HG02678 (cell line): ENCODE measurements around the gene DNAH2.

Experiments
- ATAC-seq: cut with Tn5 transposase; IDR thresholded peaks from one replicate; pipeline ENCODE4 v1.9.1; 2021; ENCODE audit warnings: mild to moderate bottlenecking, moderate library complexity; ENCODE audit not compliant: unreplicated experiment

DNAH2 gene

GRCh38 chr17:7721612-7722011 is 4.1 kb downstream of the DNAH2 start:
- no peak for ATAC-seq

DNA sequence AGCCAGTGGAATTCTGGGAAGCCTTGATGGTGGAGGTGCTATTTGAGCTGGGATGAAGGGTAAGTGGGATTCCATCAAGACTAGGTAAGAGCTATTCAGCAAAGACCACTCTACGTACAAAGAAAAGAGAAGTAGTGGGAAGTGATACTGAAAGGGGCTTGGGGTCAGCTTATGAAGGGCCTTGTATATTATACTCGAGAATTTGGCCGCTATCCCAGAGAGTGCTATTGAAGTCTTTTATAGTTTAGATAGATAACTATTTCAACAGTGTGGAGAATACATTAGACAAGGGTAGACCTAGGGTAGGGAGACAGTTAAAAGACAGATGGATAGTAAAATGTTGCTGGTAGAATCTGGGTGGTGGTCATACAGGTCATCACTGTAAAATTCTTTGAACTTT is 10.3 kb downstream of the DNAH2 start:
- no peak for ATAC-seq

- no peak for ATAC-seq
Observed at GRCh38 chr17:7729816-7730215, 12.3 kb downstream of the DNAH2 start.

DNA sequence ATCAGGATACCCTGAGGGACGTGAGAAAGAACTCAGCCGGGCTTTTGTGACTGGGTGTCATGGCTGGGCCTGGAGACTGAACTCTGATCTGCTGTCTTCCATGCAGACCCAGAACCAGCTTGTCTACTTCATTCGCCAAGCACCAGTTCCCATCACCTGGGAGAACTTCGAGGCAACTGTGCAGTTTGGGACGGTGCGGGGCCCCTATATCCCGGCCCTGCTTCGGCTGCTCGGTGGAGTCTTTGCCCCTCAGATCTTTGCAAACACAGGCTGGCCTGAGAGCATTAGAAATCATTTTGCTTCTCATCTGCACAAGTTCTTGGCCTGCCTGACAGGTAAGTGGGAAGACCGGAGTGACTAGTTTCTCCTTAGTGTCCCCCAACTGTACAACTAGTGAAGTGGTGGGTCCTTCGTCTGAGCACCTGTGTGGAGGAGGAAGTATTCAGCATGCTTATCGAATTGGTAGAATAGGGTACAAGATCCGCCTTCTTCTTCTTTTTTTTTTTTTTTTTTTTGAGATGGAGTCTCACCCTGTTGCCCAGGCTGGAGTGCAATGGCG is 15.5 kb downstream of the DNAH2 start:
- ATAC-seq = no peak

DNA sequence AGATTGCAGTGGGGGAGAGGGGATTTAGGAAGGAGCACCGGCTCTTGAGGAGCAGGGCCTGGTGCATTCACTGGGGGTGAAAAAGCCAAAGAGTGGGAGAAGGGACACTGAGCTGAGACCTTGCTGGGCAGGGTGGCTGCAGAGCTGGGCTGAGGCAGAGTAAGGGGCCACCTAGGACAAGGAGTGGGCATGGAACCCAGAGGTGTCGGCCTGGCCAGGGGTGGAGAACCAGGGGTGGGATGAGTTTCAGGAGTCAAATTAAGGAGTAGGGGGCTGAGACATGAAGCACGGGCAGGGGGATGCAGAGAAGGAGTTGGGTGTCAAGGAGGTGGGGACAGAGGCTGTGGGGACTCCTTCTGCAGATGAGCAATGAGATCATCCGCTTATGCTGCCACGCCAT is 20.1 kb downstream of the DNAH2 start:
- no peak for ATAC-seq

DNA sequence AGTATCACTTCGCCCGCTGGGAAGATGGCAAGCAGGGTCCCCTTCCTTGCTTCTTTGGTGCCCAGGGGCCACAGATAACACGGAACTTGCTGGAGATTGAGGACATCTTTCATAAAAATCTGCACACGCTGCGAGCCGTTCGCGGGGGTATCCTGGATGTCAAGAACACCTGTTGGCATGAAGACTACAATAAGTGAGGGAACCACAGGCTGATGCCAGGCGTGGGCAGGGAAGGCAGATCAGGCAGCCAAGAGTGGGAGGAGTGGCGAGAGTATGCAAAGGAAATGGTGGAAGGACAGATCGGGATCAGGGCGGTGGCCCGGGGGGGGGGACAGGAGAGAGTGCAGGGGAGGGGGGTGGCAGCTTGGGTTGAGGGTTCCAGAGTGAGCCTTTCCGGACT is 22.2 kb downstream of the DNAH2 start:
- no peak for ATAC-seq

- no peak for ATAC-seq
Observed at GRCh38 chr17:7740481-7741001, 23.0 kb downstream of the DNAH2 start.

GRCh38 chr17:7742729-7743128 is 25.2 kb downstream of the DNAH2 start:
- ATAC-seq = no peak

- no peak for ATAC-seq
Observed at GRCh38 chr17:7744416-7744815, 26.9 kb downstream of the DNAH2 start.

DNA sequence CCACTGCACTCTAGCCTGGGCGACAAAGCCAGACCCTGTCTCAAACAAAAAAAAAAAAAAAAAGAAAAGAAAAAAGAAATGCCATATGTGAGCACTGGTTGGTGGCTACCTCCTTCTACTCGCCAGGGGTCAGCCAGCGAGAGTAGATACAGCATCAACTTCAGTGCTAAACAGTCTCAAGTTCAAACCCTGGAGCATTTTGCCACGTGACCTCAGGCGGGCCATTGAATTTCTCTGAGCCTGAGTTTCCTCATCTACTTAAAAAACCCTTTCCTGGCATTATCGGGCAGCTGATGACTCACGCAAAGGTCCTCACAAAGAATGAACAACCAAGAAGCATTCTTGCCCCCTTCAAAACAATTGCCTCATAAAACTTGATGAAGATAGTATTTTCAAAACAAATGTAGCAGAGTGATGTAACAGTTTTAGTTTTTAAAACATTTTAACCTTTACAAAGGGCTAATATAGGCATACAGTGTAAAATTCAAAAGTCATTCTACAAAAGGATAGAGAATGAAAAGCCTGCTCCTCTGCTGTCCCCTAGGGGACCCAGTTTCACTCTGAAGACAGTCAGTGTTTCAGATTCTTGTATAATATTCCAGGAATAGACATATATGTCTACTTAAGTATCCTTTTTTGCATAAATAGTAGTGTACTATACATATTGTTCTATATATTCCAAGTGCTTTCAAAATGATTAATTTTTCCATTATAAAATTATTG is 28.4 kb downstream of the DNAH2 start:
- no peak for ATAC-seq

- ATAC-seq = no peak
Observed at GRCh38 chr17:7747635-7748071, 30.1 kb downstream of the DNAH2 start.

GRCh38 chr17:7748076-7748775 is 30.7 kb downstream of the DNAH2 start:
- no peak for ATAC-seq

DNA sequence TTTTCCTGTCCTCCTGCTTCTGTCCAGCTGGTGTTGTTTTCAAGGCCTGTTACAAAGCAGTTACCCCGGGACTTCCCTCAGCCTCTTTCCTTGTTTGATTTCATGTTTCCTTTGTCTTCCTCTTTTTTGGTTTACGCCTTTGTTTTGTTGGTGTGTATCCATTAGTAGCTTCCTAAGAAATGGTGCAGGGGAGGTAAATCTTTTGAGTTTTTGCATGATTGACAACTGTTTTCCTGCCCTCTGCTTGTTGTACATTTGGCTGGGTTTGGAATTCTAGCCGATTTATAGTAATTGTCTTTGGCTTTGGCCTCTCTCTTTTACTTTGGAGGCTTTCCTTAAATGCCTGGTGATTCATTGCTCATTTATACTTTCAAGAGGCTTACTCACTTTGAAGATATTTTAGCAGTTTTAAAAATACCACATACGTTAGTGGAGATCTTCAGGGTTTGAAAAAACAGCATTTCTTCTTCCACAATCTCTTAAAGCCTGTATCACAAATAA is 32.8 kb downstream of the DNAH2 start:
- no peak for ATAC-seq

DNA sequence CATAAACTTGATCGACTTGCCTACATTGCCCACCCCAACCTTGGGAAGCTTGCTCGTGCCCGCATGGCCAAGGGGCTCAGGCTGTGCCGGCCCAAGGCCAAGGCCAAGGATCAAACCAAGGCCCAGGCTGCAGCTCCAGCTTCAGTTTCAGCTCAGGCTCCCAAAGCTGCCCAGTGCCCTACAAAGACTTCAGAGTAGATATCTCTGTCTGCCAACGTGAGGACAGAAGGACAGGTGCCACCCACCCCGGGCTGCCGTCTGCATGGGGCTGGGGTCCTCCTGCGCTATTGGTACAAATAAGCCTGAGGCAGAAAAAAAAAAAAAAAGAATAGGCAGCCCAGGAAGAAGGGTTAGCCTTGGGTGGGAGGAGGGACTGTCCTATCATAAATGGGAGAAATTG is 37.1 kb downstream of the DNAH2 start:
- ATAC-seq = no peak

DNA sequence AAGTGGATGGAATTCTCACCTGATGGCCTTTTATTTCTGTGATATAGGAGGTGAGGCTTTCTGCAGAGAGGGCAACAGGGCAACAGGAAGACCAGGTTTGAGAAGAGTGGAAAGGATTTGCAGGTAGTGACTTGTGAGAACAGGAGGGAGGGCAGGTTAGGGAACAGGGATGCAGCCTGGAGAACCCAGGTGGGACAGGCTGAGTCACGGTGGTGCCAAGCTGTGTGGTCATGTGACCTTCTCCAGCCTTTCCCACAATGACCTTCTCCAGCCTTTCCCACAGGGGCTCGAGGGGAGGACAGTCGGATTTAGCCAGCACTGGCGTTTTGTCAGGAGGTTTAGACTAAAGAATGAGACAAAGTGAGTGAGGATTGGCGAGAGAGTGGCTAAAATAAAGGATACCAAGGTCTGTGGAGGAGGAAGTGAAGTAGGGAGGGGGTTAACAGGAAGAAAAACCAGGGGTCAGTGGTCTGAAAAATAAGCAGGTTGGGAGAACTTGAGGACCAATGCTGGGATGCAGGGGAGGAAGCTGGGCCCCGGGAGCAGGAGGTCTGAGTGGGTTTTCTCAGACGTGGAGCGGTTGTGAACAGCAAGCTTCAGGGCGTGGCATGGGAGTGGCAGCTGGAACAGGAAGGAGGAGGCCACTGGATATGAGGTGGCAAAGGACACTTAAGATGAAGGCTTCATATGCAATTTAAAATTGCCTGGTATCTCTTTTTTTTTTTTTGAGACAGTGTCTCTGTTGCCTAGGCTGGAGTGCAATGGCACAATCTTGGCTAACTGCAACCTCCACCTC is 37.7 kb downstream of the DNAH2 start:
- ATAC-seq = no peak

DNA sequence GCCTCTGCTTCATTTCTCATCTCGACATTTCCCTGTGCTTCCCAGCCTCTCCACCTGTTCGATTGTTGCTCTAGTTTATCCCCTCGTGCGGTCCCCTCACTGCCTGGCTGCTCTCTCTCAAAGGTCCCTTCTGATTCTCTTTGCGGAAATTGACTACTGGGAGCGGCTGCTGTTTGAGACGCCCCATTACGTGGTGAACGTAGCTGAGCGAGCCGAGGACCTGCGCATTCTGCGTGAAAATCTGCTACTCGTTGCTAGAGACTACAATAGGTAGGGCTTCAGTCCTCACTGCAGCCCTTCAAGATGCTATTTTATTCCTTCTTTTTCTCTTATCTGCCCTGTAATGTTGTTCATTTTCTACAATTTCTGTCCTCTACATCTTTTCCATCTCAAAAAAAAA is 39.4 kb downstream of the DNAH2 start:
- ATAC-seq = no peak

DNA sequence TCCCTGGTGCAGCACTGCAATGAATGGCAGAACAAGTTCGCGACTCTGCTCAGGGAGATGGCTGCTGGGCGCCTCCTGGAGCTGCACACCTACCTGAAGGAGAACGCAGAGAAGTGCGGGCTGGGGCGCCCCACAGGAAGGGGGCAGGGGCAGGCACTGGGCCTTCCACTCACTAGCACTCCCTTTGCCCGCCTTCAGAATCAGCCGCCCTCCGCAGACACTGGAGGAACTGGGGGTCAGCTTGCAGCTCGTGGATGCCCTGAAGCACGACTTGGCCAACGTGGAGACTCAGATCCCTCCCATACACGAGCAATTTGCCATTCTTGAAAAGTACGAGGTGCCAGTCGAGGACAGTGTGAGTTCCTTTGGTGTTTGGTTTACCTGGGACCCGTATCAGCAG is 46.4 kb downstream of the DNAH2 start:
- no peak for ATAC-seq

DNA sequence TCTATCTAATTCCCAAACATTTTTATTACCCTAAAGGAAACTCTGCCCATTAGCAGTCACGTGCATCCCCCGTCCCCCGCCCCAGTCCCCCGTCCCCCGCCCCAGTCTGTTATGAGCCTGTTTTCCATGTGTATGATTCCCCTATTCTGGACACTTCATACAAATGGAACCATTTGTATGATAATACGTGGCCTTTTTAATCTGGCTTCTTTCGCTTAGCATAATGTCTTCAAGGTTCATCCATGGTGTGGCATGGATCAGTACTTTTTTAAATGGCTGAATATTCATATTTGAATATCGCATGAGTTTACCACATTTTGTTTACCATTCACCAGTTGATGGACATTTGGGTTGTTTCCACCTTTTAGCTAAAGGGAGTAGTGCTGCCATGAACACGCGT is 49.5 kb downstream of the DNAH2 start:
- no peak for ATAC-seq

DNA sequence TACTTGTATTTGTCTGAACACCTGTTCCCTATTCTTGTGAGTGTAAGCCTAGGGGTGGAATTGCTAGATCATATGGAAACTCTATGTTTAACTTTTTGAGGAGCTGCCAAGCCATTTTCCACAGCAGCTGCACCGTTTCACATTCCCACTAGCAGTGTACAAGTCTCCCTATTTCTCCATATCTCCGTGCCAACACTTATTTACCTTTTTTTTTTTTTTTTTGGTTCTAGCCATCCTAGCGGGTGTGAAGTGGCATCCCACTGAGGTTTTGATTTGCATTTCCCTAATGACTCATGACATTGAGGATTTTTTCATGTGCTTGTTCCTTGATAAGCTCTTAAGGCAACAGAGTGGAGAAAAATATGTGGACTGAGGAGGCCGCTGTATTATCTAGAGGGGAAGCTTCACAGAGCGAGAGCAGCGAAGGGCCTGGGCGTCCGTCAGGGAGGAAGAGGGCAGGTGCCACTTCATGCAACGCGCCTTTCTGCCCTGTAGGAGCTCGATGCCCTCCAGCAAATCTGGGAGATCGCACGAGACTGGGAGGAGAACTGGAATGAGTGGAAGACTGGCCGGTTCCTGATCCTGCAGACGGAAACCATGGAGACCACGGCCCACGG is 50.0 kb downstream of the DNAH2 start:
- ATAC-seq = no peak

DNA sequence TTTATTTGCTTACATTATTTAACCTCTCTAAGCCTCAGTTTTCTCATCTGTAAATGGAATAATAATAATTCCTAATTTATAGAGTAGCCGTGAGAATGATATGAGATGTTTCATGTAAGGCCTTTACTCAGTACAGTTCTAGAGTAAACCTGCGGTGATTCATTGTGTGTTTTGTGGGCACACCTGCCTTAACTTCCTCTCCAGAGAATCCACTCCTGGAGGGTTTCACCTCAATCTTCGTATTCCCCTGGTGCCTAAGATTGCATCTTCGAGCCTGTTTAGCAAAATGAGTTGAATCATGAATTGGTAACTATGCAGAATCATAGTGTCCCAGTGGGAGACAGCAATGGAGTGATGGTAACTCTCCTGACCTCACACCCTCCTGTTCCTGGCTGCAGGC is 52.3 kb downstream of the DNAH2 start:
- no peak for ATAC-seq

GRCh38 chr17:7774055-7774521 is 56.5 kb downstream of the DNAH2 start:
- no peak for ATAC-seq
